HepG2 (cell line): Measurements from ENCODE around the gene FAM216A. TPM values are rescaled to one million over a fixed set of nuclear protein-coding genes. Genes with fewer than 3 reads are reported as not detected.

ENCODE experiments used
- ATAC-seq: fragments of 200-7000 bp; cut with Tn5 transposase; 3 replicates; pipeline ENCODE4 v1.9.1; 2020; ENCODE audit warnings: mild to moderate bottlenecking, moderate library complexity
- BruUV-seq: library from RNA; stranded (reverse); fragments of 400-500 nt; replicated peaks from 2 replicates; lab custom pipeline; 2021; lab: Mats Ljungman, UMichigan
- CTCF ChIA-PET: fragments of 300-600 bp; formaldehyde crosslinking; extraction: SDS; loops from one replicate; lab custom pipeline; 2021; ENCODE audit warnings: low total read pairs, inconsistent platforms, low intra/inter-chr PET ratio; lab: Yijun Ruan, JAX
- POLR2A ChIA-PET: fragments of 350-600 bp; sonication (Branson Sonifier 250); formaldehyde crosslinking; loops from one replicate; lab custom pipeline; 2020; ENCODE audit warnings: antibody characterized with exemption, inconsistent platforms; lab: Yijun Ruan, JAX
- DNase-seq: peaks from one replicate; pipeline ENCODE4 v3.0.0-alpha.2; 2015; ENCODE audit warnings: low spot score
- FAIRE-seq: peaks from 3 replicates; lab custom pipeline; 2011; peaks lifted over from hg19 to GRCh38; lab: Jason Lieb, UNC
- H2AFZ ChIP-seq: one replicate; pipeline ENCODE4 v1.6.1; 2011; ENCODE audit warnings: low read length, inconsistent platforms
- H3K27ac ChIP-seq: fragments of 300-600 bp; 3 replicates; pipeline ENCODE4 v1.8.0; 2011; ENCODE audit warnings: mixed run types, mild to moderate bottlenecking, mixed read lengths, low read length, inconsistent platforms; ENCODE audit not compliant: insufficient read depth; ENCODE audit errors: extremely low read length
- H3K27me3 ChIP-seq, 2 experiments: fragments of 200-600 bp in 1 of 2; 2 replicates in 1 of 2; 3 replicates in 1 of 2; pipeline versions ENCODE4 v1.6.0 to v1.8.0; 2011; ENCODE audit warnings: low read length in 2 of 2, mild to moderate bottlenecking in 2 of 2, moderate library complexity in 2 of 2, inconsistent platforms in 1 of 2; ENCODE audit not compliant: insufficient read depth in 2 of 2, control insufficient read depth in 1 of 2
- H3K36me3 ChIP-seq, 2 experiments: fragments of 200-600 bp in 1 of 2; replicated peaks in 1 of 2; 2 replicates in 1 of 2; 3 replicates in 1 of 2; pipeline versions ENCODE4 v1.5.1 to v1.8.0; 2011; ENCODE audit warnings: low read length in 2 of 2, inconsistent platforms in 1 of 2; ENCODE audit not compliant: insufficient read depth in 2 of 2, control insufficient read depth in 1 of 2
- H3K4me1 ChIP-seq: 2 replicates; pipeline ENCODE4 v1.5.1; 2012; ENCODE audit warnings: low read length, inconsistent platforms; ENCODE audit not compliant: insufficient read depth
- H3K4me2 ChIP-seq: 2 replicates; pipeline ENCODE4 v1.6.0; 2011; ENCODE audit warnings: low read depth, low read length, inconsistent platforms
- H3K4me3 ChIP-seq, 3 experiments: fragments of 200-600 bp in 1 of 3; sonication (generic), shearing (Covaris generic) in 1 of 3; replicated peaks in 1 of 3; 2 replicates each; pipeline ENCODE4 v1.5.1; 2011 to 2016; ENCODE audit warnings: low read length in 3 of 3, inconsistent platforms in 2 of 3, low read depth in 2 of 3, mild to moderate bottlenecking in 2 of 3, control low read depth in 1 of 3, mixed read lengths in 1 of 3; ENCODE audit not compliant: insufficient read depth in 1 of 3
- H3K79me2 ChIP-seq: one replicate; pipeline ENCODE4 v1.6.1; 2011; ENCODE audit warnings: low read length, inconsistent platforms; ENCODE audit not compliant: insufficient read depth
- H3K9ac ChIP-seq: 2 replicates; pipeline ENCODE4 v1.6.0; 2011; ENCODE audit warnings: mild to moderate bottlenecking, low read depth, low read length, inconsistent platforms; ENCODE audit not compliant: insufficient read depth
- H3K9me3 ChIP-seq: 2 replicates; pipeline ENCODE4 v1.5.1; 2012; ENCODE audit warnings: mild to moderate bottlenecking, low read length
- H4K20me1 ChIP-seq: 2 replicates; pipeline ENCODE4 v1.6.0; 2011; ENCODE audit warnings: inconsistent platforms, mild to moderate bottlenecking, low read length, moderate library complexity; ENCODE audit not compliant: insufficient read depth
- DDIT3 ChIP-seq: sonication (generic); formaldehyde crosslinking; IDR thresholded peaks from 2 replicates; pipeline ENCODE4 v1.4.0; 2020; ENCODE audit warnings: mild to moderate bottlenecking, missing genetic modification reagents
- HDAC1 ChIP-seq: sonication (generic); formaldehyde crosslinking; IDR thresholded peaks from 2 replicates; pipeline ENCODE4 v1.5.1; 2020; ENCODE audit warnings: mild to moderate bottlenecking, missing genetic modification reagents
- HIC2 ChIP-seq: sonication (generic); formaldehyde crosslinking; IDR thresholded peaks from 2 replicates; pipeline ENCODE4 v1.9.0; 2022; ENCODE audit warnings: low read depth, missing genetic modification reagents
- TGIF2 ChIP-seq: IDR thresholded peaks from 2 replicates; pipeline ENCODE4 v1.6.1; 2016; ENCODE audit warnings: control low read depth, missing compliant biosample characterization
- ZFP36L2 ChIP-seq: sonication (generic); formaldehyde crosslinking; IDR thresholded peaks from 2 replicates; pipeline ENCODE4 v1.4.0; 2020; ENCODE audit warnings: missing genetic modification reagents
- ZKSCAN5 ChIP-seq: sonication (generic); formaldehyde crosslinking; IDR thresholded peaks from 2 replicates; pipeline ENCODE4 v1.5.1; 2020; ENCODE audit warnings: mild to moderate bottlenecking, missing genetic modification reagents
- ZNF17 ChIP-seq: sonication (generic); formaldehyde crosslinking; IDR thresholded peaks from 2 replicates; pipeline ENCODE4 v1.5.0; 2020; ENCODE audit warnings: mild to moderate bottlenecking, missing genetic modification reagents
- ZNF180 ChIP-seq: sonication (generic); formaldehyde crosslinking; IDR thresholded peaks from 2 replicates; pipeline ENCODE4 v1.4.0; 2020; ENCODE audit warnings: low read depth, missing genetic modification reagents, borderline replicate concordance
- WGBS: methylation state at CpG from one replicate; pipeline ENCODE4 v1.1.6; 2017; ENCODE audit warnings: low lambda C conversion rate; 5-methylcytosine and 5-hydroxymethylcytosine counted together
- in situ Hi-C: cut with HindIII; loops from 2 replicates; pipeline ENCODE4 v1.10.0; 2017; ENCODE audit warnings: low pct_unique_long_range_greater_than_20kb; ENCODE audit not compliant: extremely low pct_ligation_motif_present
- intact Hi-C: fragments of 100-400 bp; cut with micrococcal nuclease; formaldehyde crosslinking; loops from one replicate; pipeline ENCODE4 v1.10.0; 2022; ENCODE audit not compliant: unreplicated experiment
- polyA plus RNA-seq, 8 experiments: library from polyadenylated mRNA; depleted of rRNA in 3 of 8; stranded (reverse) in 7 of 8; unstranded in 1 of 8; fragments of >200 nt; fragmentation: Illumina TruSeq in 4 of 8; extraction: Trizol in 4 of 8; gene quantifications; 2 replicates each; pipeline versions ENCODE4 v1.2.1 to v1.2.3, GENCODE V29; 2011 to 2016; ENCODE audit warnings: low read depth in 4 of 8, missing spikeins in 1 of 8, mixed read lengths in 1 of 8; ENCODE audit not compliant: insufficient read depth in 1 of 8
- total RNA-seq, 5 experiments: library from RNA; depleted of rRNA; stranded (reverse); fragments of >200 nt; fragmentation: Illumina TruSeq; extraction: Trizol; gene quantifications; 2 replicates each; pipeline ENCODE4 v1.2.3, GENCODE V29; 2016; ENCODE audit warnings: low read depth in 1 of 5

Gene FAM216A
- total and polyA plus RNA-seq, 2 of the 13 experiments (the other 11 are each of a cell fraction or from before 2014, with no cell fraction given), result 20.3 to 31.2 TPM

DNA sequence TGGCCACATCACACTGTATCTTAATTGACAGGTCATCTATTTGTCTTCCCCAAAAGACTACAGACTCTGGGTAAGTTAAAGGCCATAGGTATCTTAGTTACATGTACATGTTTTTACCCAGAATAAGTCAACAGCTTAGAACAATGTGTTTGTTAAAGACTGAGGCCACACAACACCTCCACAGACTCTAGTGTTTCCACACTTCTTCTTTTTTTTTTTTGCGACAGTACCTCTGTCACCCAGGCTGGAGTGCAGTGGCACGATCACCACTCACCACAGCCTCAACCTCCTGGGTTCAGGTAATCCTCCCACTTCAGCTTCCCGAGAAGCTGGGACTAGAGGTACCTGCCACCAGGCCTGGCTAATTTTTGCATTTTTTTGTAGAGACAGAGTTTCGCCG is 1.9 kb upstream of the FAM216A start:
- ATAC-seq, result no peak
- Histone ChIP-seq H3K9me3 (no peaks in the 10 kb centered on the region), H3K36me3 (peaks cover 3 to 25% of the 10 kb centered on the region in 2 experiments; a peak in 3 of 5 replicates), H3K27ac (no peak overlapping the region), H4K20me1 (no peaks in the 10 kb centered on the region), H2AFZ (no peak overlapping the region), H3K4me2 (peak overlapping the region; percentile 96), H3K4me1 (peaks cover 24% of the 10 kb centered on the region), H3K4me3 (peak overlapping the region; percentile 86 to 92 (median 91)), H3K27me3 (peaks cover 0 to 3% of the 10 kb centered on the region in 2 experiments; a peak in 1 of 5 replicates), H3K79me2 (peaks cover 22% of the 10 kb centered on the region), H3K9ac (peak overlapping the region; percentile 94)
- FAIRE-seq, result no peak
- DNase-seq, result no peak
- TF ChIP-seq DDIT3 (CRISPR knock-in tag) (no peak), ZNF17 (CRISPR knock-in tag) (no peak), TGIF2 (CRISPR knock-in tag) (no peak), ZKSCAN5 (CRISPR knock-in tag) (no peak), HIC2 (no peak), ZNF180 (CRISPR knock-in tag) (no peak), HDAC1 (CRISPR knock-in tag) (no peak), ZFP36L2 (CRISPR knock-in tag) (no peak)
- ChIA-PET POLR2A (no interaction called here), CTCF (interaction anchor here (1.3 kb wide), 1 partner anchor 17 kb away, joined by 4 read pairs; the partner anchor contains the start of gene ARPC3)
- 45% methylated on average over 5 of the region's 5 CpGs for WGBS
- in situ Hi-C loops (no loop called here), intact Hi-C loops (no loop called here)
- no TSS peak for BruUV-seq
